ENCODE measurements around the gene TNRC6A.
"Not testable (repeated sequence)": the region's sequence is repeated elsewhere in the genome, so short reads cannot be mapped to it uniquely, and the experiment has no call there.

Gene TNRC6A

DNA sequence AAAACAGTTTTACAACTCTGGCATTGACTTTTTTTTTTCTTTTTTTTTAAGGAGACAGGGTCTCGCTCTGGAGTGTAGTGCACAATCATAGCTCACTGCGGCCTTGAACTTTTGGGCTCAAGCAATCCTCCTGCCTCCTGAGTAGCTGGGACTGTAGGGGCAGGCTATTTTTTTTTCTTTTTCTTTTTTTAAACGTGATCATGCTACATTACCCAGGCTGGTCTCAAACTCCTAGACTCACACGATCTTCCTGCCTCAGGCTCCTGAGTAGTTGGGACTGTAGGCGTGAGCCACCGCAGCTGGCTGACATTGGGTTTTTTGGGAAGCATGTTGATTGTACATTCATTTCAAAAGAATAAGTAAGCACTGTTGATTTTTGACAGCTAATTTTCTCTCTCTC, 32.1 kb downstream of the TNRC6A start:
- DNase-seq, result no peak

DNA sequence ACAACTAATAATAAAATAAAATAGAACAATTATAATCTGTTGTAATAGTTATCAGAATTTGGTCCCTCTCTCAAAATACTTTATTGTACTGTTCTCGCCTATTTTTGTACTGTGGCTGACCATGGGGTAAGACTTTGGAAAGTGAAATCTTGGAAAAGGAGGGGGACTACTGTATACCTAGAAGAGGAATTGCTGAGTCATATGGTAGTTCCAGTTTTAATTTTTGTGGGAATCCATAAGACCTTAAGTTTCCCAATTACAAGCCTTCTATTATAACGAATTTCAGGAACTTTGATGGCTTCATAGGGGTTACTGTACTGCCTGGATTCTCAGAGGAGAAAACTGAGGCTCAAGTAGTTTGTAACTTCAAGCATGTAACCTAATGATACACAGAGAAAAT, 35.5 kb downstream of the TNRC6A start:
- no peak for DNase-seq

DNA sequence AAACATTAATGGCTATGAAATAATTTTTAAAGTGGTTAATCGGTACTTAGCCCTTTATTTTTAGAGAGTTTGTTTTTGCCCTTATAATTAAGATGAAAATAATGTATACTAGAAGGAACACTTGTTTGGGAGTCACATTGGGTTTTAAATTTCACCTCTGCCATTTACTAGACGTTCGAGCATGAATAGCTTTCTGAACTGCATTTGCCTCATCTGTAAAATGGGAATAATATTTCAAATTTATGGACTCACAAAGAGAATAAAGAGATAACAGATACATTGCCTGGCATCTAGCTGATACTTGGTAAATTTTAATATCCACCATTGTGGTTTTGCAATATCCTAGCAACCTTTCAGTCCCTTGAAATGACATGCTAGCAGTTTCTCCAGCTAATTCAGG, 36.6 kb downstream of the TNRC6A start:
- no peak for DNase-seq

DNA sequence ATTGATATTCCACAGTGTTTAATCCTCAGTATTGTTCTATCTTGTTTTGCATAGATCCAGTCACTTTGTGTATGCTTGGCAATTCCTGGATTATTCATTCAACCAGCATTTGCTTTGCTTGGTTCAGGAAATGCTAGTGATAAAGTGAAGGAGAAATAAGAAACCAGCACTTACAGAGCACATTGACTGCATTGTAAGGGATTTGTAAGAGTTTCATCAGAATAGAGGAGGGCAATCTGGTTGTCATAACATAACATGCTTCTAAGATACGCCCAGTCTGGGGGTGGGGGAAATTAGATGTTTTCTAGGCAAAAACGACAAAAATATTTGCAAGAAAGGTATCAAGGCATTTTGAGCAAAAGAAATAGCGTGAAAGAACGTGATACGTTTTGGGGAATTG, 40.4 kb downstream of the TNRC6A start:
- no peak for DNase-seq

DNA sequence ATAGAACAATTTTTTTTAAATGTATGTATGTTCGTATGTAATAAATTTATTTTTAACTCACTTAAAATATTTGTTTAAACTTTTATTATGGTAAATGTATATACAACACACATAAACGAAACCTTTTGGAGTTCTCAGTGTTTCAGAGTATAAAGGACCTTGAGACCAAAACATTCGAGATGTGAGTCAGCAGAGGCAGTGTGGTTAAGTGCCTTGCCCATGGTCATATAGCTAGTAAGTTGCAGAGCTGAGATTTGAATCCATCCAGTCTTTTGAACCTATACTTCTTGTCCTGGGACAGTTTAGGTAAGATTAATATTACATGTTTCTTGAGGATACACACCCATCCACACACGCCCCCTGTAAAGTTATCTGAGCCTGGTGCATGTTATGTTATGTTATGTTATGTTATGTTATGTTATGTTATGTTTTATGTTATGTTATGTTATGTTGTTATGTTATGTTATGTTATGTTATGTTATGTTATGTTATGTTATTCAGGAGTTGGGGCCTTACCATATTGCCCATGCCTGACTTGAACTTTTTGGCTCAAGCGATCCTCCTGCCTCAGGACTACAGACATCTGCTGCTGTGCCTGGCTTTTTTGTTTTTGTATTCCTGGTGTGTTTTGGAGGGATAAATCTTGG, 41.8 kb downstream of the TNRC6A start:
- no peak for DNase-seq

DNA sequence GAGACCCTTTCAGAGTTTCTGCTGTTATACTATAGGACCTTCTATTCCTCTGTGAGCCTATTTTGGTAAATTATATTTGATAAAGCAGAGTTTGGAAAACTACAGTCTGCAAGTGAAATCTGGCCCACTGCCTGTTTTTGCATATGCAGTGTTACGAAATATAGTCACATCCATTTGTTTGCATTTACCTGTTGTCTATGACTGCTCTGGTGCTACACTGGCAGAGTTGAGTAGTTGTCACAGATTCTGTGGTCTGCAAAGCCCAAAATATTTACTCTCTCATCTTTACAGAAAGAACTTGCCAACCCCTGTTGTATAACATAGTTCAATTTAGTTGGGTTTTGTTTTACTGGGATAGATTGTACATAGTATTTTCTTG, 42.3 kb downstream of the TNRC6A start:
- no peak for DNase-seq

DNA sequence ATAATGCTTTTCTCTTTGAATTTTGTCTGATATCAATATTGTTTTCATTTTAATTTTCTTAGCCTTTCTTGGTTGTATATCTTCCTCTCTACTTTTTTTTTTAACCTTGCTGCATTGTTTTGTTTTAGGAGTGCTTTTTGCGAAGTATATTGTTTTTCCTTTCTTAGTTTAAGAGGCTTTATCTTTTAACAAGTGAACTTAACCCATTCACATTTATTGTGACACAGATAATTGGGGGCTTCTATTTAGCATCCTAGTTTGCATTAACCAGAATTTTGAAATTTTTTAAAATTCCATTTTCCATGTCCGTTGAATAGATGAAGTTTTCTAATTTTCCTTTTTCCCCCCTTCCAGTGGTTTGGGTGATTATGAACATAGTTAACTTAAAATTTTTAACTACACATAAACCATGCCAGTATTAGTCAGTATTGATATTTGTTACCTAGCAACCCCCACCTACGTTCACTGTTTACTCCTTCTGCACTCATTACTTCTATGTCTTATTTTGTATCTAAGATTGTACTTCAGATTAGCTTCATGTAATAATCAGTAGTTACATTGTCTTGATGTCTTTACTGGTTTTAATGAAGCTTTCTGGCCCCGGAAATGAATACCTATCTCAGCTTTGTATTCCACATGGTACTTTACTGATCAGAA, 44.4 kb downstream of the TNRC6A start:
- no peak for DNase-seq

DNA sequence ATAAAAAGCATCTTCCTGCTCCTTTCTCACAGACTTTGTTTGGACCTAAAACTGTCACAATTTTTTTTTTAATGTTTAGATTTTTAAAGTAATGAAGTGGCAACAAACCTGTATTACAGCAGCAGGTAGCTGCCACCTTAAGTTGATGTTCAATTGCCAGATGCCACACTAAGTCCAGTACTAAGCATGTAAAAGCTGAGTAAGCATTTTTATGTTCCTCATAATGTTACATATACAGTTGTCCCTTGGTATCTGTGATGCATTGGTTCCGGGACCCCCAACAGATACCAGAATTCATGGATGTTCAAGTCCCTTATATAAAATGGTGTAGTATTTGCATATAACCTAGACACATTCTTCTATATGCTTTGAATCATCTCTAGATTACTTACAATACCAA, 45.1 kb downstream of the TNRC6A start:
- no peak for DNase-seq

DNA sequence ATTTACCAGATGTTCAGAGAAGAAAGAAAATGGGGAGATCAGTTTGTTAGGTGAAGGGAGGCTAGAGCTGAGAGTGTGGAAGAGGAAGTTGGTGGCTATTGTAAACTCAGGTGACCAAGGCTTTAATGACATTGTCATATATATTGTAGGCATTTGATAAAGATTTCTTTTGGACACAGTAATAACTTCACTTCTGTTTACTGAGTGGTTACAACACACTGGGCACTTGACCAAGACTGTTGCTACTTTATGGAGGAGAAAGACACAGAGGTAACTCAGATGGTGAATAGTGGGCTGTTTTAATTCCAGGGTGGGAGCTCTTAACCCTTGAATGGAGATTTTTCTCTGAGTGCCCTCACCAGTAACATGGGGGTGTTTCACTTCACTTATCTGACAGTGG, 46.0 kb downstream of the TNRC6A start:
- DNase-seq, result no peak

DNA sequence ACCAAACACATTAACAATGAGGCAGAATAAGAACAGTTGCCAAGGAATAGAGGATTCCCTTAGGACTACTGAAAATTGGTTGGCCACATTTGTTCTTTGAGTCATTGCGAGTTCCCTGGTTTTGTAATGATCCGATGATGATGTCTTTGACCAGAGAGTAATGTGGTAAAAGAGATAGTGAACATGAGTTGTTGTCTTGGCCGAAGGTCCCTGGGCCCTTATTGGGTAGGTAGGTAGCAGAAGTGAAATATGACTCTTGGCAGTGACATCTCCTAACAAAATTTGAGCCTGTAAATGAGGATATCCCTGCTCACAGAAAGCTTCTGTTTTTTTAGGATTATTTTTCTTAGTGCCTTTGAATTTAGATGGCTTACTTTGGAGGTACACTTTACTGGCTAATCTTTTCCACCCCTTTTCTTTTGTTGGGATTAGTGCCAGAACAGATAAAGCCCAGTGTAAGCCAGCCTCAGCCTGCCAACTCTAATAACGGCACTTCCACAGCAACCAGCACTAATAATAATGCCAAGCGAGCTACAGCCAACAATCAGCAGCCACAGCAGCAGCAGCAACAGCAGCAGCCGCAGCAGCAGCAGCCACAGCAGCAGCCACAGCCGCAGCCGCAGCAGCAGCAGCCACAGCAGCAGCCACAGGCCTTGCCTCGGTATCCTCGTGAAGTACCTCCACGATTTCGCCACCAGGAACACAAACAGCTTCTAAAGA, 47.2 kb downstream of the TNRC6A start:
- no peak for DNase-seq

DNA sequence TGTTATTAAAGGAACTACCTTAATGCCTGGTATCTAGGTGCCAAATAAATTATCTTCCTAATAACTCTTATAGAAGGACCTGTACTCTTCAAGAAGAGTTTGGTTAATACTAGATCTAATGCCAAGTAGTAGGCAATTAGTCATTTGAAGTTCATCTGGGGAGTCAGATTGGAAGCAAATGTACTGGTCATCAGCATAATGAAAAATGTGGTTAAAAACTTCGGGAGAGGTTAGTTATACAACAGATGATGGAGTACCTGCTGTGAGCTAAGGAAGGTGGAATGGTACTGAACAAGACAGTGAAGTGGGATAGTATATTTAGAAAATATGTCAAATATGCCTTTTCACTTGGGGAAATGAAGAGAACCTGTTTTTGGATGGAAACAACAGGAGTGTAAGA, 49.2 kb downstream of the TNRC6A start:
- DNase-seq, result no peak

DNA sequence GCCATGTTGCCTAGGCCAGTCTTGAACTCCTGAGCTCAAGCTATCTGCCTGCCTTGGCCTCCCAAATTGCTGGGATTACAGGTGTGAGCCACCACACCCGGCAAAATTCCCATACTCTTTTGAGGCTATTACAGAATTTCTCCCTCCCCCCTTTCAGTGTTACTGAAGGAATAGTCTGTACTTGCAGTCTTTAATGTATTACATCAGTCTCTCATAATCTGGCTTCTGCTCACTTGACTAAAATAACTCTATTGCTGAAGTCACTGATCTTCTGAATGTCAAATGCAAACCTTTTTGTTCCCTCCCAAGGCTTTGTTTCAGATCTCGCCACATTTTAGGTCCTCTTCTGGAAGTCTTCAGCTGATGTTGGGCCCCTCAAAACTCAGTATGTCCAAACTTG, 51.8 kb downstream of the TNRC6A start:
- no peak for DNase-seq

DNA sequence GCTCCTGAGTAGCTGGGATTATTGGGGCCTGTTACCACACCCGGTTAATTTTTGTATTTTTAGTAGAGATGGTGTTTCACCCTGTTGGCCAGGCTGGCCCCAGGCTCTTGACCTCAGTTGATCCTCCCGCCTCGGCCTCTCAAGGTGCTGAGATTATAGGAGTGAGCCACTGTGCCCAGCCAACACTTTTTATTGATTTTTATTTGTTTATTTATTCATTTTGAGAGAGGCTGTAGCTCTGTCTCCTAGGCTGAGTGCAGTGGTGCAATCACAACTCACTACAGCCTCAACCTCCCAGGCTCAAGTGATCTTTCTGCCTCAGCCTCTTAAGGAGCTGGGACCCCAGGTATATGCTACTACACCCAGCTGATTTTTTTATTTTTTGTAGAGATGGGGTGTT, 54.7 kb downstream of the TNRC6A start:
- no peak for DNase-seq

DNA sequence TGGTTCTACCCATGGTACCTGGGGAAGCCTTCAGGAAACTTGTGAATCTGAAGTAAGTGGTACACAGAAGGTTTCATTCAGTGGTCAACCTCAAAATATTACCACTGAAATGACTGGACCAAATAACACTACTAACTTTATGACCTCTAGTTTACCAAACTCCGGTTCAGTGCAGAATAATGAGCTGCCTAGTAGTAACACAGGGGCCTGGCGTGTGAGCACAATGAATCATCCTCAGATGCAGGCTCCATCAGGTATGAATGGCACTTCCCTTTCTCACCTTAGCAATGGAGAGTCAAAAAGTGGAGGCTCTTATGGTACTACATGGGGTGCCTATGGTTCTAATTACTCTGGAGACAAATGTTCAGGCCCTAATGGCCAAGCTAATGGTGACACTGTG, 60.4 kb downstream of the TNRC6A start:
- DNase-seq, result no peak

DNA sequence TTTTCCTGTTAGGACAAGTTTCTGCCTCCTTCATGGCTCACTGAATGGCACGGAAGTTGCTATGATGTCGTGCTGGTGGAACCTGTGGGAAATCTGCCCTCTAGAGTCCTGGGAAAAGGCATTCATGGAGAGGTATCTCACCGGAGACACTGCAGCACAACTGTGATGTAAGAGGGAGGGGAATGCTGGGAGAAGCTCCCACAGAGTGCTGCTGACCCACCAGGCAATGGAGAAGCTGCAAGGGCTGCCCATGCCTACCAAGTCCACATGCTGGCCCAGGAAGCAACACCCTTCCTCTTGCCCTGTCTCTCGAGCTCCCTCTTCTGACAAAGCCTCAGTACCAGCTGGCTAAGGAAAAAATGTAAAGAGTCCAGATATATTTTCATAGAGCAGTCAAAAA, 71.1 kb downstream of the TNRC6A start:
- no peak for DNase-seq

DNA sequence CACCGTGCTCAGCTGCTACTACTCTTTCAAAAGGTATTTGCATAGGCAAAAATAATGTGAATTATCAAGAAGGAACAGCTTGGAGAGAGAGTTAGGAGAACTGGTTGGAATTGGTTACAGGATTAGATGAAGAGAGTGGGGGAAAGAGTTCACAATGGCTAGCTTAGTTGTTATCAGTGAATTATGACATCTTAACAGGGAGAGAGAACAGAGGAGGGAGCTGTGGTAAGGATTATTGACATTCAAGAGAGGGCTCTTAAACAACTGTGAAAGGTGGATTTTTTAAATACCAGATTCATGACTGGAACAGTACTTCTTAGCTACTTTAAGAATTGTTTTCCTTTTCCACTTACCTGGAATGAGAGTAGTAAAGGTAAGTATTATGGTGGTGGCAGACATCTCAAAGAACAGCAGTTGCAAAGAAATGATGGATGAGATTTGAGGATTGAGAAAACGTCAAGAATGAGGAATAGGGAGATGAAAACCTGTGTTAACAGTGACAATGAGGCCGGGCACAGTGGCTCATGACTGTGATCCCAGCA, 72.4 kb downstream of the TNRC6A start:
- peak in 1 of 2 experiments; percentile 38 for DNase-seq

DNA sequence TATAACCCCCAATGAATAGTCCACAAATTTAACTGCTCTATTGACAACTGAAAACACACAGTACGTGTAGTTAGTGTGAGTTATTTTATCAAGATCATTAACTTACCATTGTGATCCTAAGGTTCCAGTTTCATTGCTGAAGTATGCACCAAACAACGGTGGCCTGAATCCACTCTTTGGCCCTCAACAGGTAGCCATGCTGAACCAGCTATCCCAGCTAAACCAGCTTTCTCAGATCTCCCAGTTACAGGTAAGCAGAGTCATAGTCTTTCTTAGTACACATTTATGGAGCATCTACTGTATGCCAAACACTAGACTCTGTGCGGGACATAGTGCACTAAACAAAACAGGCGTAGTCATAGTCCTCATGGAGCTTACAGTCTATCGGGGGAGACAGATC, 76.0 kb downstream of the TNRC6A start:
- no peak for DNase-seq

DNA sequence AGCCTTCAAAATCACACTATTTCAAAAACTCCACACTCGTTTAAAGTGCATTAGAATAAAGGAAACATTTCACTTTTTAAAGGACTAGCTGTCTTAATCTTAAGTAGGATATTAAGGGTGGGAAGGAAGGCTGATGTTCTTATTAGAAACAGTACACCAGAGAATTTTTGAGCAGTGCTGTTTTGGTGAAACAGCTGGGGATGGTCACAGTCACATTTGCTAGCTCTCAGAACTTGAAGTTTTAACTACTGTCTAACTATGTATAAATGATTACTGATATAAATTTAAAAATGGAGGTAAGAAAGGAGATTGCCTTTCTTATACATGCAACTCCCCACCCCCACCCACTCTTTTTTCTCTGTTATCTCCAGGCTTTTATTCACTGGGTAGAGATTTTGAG, 77.8 kb downstream of the TNRC6A start:
- DNase-seq, result no peak

DNA sequence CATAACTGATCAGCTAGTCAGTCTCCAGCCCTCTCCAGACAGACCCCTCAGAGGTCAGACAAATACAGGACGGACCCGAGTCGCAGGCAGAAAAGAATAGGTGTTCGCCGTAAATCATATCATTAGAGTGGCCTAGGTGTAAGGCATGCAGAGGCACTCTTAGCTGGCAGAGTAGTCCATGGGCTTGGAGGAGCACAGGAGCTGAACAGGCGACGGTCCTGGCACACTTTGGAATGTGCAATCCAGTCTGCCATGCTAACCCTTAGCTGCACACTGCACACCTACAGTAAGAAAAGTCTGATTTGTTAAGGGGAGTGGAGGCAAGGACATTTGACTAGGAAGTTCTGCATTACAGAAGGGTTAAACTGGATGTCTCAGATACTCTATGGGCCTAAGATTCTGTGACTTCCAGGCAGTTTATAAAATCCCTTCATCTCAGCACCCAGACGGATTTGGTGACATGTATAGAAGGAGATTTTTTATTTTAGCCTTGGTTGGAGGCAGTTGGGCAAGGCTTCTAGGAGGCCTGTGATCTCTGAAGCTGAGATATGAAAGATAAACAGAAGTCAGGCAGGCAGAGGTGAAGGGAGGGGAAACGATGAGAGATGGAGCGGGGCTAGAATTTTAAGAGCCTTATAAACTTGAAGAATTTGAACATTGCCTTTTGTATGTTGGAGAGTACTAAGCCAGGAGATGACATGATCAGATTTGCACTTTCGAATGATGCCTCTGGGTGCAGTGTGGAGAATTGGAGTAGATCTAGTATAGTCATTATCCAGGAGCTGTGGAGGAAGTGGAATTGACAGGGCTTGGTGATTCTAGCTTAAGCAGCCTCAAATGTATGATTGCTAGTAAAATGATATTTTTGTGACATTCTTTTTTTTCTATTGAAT, 81.7 kb downstream of the TNRC6A start:
- no peak for DNase-seq

DNA sequence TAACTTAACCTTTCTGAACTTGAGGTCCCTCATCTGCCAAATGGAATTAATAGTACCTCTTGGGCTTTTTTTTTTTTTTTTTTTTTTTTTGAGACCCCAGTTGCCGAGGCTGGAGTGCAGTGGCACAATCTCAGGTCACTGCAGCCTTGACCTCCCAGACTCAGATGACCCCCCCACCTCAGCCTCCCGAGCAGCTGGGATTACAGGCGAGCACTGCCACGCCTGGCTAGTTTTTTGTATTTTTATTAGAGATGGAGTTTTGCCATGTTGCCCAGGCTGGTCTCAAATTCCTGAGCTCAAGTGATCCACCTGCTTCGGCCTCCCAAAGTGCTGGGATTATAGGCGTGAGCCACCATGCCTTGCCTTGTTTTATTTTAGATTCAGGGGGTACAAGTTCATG, 83.4 kb downstream of the TNRC6A start:
- not testable (repeated sequence) for DNase-seq

DNA sequence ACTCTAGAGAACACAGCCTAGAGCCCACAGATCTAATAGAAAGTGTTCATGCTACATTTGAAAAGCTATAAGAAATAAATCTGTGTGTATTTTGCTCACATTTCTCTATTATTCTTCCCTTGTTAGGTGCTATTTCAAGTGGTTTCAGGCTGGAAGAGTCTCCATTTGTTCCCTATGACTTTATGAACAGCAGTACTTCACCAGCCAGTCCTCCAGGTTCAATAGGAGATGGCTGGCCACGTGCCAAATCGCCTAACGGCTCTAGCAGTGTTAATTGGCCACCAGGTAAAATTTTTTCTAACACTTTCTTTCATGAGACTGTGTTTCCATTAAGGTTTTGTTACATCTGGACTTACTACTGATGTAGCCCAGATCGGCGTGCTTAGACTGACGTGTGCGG, 85.6 kb downstream of the TNRC6A start:
- DNase-seq, result no peak

DNA sequence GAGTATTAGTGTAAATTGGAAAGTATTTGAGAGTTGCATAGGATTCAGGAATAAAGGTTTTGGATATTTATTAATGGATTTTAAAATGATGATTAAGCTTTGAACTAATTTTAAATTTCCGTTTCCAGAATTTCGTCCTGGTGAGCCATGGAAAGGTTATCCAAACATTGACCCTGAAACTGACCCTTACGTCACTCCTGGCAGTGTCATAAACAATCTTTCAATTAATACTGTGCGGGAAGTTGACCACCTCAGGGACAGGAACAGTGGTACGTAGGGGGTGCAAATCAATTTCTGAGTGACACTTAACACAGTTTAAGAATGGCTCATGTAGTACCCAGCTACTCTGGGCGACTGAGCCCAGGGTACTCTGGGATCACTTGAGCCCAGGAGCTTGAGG, 87.2 kb downstream of the TNRC6A start:
- no peak for DNase-seq

DNA sequence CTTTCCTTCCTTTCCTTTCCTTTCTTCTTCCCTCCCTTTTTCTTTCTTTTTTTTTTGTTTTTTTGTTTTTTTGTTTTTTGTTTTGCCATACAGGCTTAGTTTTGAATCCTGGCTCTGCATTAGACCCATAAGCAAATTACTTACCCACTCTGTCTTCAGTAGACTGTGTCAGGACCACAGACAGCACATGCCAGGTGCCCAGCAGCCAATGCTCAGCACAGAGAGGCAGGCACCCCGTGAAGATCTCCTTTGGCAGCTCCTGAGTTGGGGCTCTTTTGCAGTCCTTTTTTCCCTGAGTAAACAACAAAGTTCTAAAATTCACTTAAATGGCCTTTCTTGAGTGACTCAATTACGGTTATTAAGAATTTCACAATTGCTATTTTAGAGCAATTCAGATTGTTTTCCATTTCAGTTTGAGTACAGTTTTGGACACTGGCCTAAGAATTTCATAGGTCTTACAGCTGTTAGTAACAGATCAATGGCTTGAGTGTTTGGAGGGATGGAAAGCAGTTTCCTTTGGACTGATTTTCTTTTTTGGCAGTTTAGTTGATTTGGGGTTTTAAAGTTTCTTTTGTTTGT, 90.1 kb downstream of the TNRC6A start:
- DNase-seq, result no peak

All from NCI-H526 (cell line).